ENCODE results near the gene WIZ.
A peak's percentile ranks its signal among the peaks of the same experiment; 100 is the strongest.

DNA sequence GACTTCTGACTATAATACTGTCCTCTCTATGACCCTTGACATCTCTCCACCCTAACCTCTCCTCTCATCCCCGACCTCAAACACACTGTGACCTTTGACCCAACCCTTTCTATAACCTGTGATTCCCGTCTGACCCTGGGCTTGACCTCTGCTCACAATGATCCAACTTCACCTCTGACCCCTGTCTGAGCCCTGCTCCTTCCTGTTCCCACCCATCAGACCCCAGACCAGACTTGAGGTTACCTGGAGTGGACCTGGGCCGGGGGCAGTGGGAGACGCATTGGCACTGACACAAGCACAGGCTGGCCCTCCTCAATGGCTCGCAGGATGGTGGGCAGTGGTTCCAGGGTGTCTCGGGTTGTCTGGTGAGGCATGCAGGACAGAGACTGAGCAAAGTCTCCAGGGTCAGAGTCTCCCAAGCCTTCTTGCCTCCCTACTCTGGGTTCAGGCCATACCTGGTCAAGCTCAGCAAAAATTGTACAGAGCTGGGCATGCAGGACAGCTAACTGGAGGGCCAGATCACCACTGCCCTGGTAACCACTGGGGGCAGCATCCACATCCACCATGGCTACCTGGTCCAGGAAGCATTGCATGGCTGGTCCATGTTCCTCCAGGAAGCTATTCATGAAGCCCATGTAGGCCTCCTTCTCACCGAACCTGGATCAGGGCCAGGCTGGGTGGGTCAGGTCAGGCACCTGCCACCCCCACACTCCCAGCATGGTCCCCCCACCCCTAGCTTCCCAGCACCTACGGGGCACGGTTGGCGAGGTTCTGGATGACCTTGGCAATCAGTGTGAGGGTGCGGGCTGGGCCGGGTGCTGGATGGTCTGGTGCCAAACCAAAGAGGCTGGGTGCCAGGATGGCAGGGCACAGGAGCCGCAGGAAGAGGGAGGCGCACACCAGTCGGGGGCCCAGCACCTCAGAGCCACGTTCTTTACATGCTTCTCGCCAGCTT is 4.4 kb upstream of the WIZ start:
- TF ChIP-seq, protein P1, sequence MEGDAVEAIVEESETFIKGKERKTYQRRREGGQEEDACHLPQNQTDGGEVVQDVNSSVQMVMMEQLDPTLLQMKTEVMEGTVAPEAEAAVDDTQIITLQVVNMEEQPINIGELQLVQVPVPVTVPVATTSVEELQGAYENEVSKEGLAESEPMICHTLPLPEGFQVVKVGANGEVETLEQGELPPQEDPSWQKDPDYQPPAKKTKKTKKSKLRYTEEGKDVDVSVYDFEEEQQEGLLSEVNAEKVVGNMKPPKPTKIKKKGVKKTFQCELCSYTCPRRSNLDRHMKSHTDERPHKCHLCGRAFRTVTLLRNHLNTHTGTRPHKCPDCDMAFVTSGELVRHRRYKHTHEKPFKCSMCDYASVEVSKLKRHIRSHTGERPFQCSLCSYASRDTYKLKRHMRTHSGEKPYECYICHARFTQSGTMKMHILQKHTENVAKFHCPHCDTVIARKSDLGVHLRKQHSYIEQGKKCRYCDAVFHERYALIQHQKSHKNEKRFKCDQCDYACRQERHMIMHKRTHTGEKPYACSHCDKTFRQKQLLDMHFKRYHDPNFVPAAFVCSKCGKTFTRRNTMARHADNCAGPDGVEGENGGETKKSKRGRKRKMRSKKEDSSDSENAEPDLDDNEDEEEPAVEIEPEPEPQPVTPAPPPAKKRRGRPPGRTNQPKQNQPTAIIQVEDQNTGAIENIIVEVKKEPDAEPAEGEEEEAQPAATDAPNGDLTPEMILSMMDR (IDR thresholded peaks at IDR 0.05 in 2 of 3, conservative IDR thresholded peaks at IDR 0.05 in 1 of 3; ENCODE audit: control insufficient read depth in 2 of 3, extremely low read depth in 1 of 3, insufficient read depth in 1 of 3, low read depth in 3 of 3, low read length in 3 of 3) = 0 out of 6 replicates have a peak, but pooled peaks of 1 of the 3 experiments have one; percentile 8
- TF ChIP-seq, protein P2, sequence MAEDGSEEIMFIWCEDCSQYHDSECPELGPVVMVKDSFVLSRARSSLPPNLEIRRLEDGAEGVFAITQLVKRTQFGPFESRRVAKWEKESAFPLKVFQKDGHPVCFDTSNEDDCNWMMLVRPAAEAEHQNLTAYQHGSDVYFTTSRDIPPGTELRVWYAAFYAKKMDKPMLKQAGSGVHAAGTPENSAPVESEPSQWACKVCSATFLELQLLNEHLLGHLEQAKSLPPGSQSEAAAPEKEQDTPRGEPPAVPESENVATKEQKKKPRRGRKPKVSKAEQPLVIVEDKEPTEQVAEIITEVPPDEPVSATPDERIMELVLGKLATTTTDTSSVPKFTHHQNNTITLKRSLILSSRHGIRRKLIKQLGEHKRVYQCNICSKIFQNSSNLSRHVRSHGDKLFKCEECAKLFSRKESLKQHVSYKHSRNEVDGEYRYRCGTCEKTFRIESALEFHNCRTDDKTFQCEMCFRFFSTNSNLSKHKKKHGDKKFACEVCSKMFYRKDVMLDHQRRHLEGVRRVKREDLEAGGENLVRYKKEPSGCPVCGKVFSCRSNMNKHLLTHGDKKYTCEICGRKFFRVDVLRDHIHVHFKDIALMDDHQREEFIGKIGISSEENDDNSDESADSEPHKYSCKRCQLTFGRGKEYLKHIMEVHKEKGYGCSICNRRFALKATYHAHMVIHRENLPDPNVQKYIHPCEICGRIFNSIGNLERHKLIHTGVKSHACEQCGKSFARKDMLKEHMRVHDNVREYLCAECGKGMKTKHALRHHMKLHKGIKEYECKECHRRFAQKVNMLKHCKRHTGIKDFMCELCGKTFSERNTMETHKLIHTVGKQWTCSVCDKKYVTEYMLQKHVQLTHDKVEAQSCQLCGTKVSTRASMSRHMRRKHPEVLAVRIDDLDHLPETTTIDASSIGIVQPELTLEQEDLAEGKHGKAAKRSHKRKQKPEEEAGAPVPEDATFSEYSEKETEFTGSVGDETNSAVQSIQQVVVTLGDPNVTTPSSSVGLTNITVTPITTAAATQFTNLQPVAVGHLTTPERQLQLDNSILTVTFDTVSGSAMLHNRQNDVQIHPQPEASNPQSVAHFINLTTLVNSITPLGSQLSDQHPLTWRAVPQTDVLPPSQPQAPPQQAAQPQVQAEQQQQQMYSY (CRISPR knock-in tag; IDR thresholded peaks at IDR 0.05) = no peak
- no peak for TF ChIP-seq EZH2 (IDR thresholded peaks at IDR 0.05; ENCODE audit: borderline replicate concordance, control insufficient read depth, low read depth, low read length)
- no peak for TF ChIP-seq MXI1 (IDR thresholded peaks at IDR 0.05; ENCODE audit: low read depth, low read length)
- no peak for TF ChIP-seq TAF1 (IDR thresholded peaks at IDR 0.05; ENCODE audit: borderline replicate concordance, low read depth, low read length)
- TF ChIP-seq ZBED1 (IDR thresholded peaks at IDR 0.05; ENCODE audit: borderline replicate concordance) = no peak
- TF ChIP-seq, protein P3, sequence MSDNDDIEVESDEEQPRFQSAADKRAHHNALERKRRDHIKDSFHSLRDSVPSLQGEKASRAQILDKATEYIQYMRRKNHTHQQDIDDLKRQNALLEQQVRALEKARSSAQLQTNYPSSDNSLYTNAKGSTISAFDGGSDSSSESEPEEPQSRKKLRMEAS (IDR thresholded peaks at IDR 0.05; ENCODE audit: low read depth, low read length) = no peak
- TF ChIP-seq HDAC2 (IDR thresholded peaks at IDR 0.05) = no peak
- no peak for TF ChIP-seq IRF3 (IDR thresholded peaks at IDR 0.05)
